MM.1S (cell line): ENCODE measurements around the gene H1-8.

ENCODE experiments used
- DNase-seq: peaks from one replicate; pipeline ENCODE4 v3.0.0-alpha.2; 2015
- H2AFZ ChIP-seq: fragments of 300-600 bp; sonication (generic); 2 replicates; pipeline ENCODE4 v1.6.0; 2016; ENCODE audit warnings: antibody characterized with exemption, low read length
- H3F3A ChIP-seq: fragments of 300-600 bp; sonication (generic); 2 replicates; pipeline ENCODE4 v1.6.1; 2016; ENCODE audit warnings: mild to moderate bottlenecking, antibody characterized with exemption, low read length, moderate library complexity, mixed read lengths; ENCODE audit not compliant: insufficient read depth
- H3K27ac ChIP-seq: fragments of 300-600 bp; sonication (generic); 2 replicates; pipeline ENCODE4 v1.5.1; 2016; ENCODE audit warnings: mild to moderate bottlenecking, low read length
- H3K27me3 ChIP-seq: fragments of 300-600 bp; sonication (generic); replicated peaks from 2 replicates; pipeline ENCODE4 v1.6.0; 2016; ENCODE audit warnings: low read length; ENCODE audit not compliant: insufficient read depth
- H3K36me3 ChIP-seq: fragments of 300-600 bp; sonication (generic); replicated peaks from 2 replicates; pipeline ENCODE4 v1.6.1; 2016; ENCODE audit warnings: mild to moderate bottlenecking, low read length, mixed read lengths; ENCODE audit not compliant: insufficient read depth
- H3K4me1 ChIP-seq: fragments of 300-600 bp; sonication (generic); 2 replicates; pipeline ENCODE4 v1.6.1; 2016; ENCODE audit warnings: low read length, mixed read lengths
- H3K4me2 ChIP-seq: fragments of 300-600 bp; sonication (generic); 2 replicates; pipeline ENCODE4 v1.6.0; 2016; ENCODE audit warnings: low read depth, low read length
- H3K4me3 ChIP-seq: fragments of 300-600 bp; sonication (generic); 2 replicates; pipeline ENCODE4 v1.5.1; 2016; ENCODE audit warnings: low read length, mixed read lengths
- H3K79me2 ChIP-seq: fragments of 300-600 bp; sonication (generic); 2 replicates; pipeline ENCODE4 v1.6.1; 2016; ENCODE audit warnings: mixed run types, low read length, mixed read lengths
- H3K9ac ChIP-seq: fragments of 300-600 bp; sonication (generic); 2 replicates; pipeline ENCODE4 v1.6.1; 2016; ENCODE audit warnings: low read length, mixed read lengths
- H3K9me2 ChIP-seq: fragments of 300-600 bp; sonication (generic); replicated peaks from 2 replicates; pipeline ENCODE4 v1.6.1; 2016; ENCODE audit warnings: mild to moderate bottlenecking, low read length, mixed read lengths; ENCODE audit not compliant: insufficient read depth
- H3K9me3 ChIP-seq: fragments of 300-600 bp; sonication (generic); replicated peaks from 2 replicates; pipeline ENCODE4 v1.6.1; 2016; ENCODE audit warnings: mild to moderate bottlenecking, low read length, mixed read lengths; ENCODE audit not compliant: insufficient read depth
- H4K20me1 ChIP-seq: fragments of 300-600 bp; sonication (generic); 2 replicates; pipeline ENCODE4 v1.6.1; 2016; ENCODE audit warnings: mild to moderate bottlenecking, low read length, moderate library complexity, mixed read lengths; ENCODE audit not compliant: insufficient read depth
- CTCF ChIP-seq: fragments of 300-600 bp; sonication (generic); IDR thresholded peaks from 2 replicates; pipeline ENCODE4 v1.5.1; 2016; ENCODE audit warnings: antibody characterized with exemption, low read length, mixed read lengths
- EZH2 ChIP-seq: fragments of 300-600 bp; sonication (generic); optimal IDR thresholded peaks from 2 replicates; pipeline ENCODE3; 2017; ENCODE audit warnings: low read depth, mild to moderate bottlenecking, antibody characterized with exemption, low read length, mixed read lengths
- EZH2phosphoT487 ChIP-seq: fragments of 300-600 bp; sonication (generic); IDR thresholded peaks from 2 replicates; pipeline ENCODE4 v1.6.1; 2018; ENCODE audit warnings: antibody characterized with exemption, low read length

H1-8 gene

GRCh38 chr3:129539206-129539605, 3.8 kb upstream of the H1-8 start:
- H3K9ac ChIP-seq = no peak overlapping the region
- no peak overlapping the region for H3K4me3 ChIP-seq
- H3K27me3 ChIP-seq = no peaks in the 10 kb centered on the region
- no peaks in the 10 kb centered on the region for H3K9me3 ChIP-seq
- no peak overlapping the region for H3K4me2 ChIP-seq
- H3K4me1 ChIP-seq = peaks cover 6% of the 10 kb centered on the region; the same call in 1 of the 2 replicates
- H2AFZ ChIP-seq = no peak overlapping the region
- no peaks in the 10 kb centered on the region for H3K79me2 ChIP-seq
- no peaks in the 10 kb centered on the region for H3K36me3 ChIP-seq
- no peak overlapping the region for H3K27ac ChIP-seq
- H3K9me2 ChIP-seq = no peaks in the 10 kb centered on the region
- H4K20me1 ChIP-seq = no peaks in the 10 kb centered on the region
- DNase-seq = no peak
- TF ChIP-seq EZH2phosphoT487 = no peak
- TF ChIP-seq EZH2 = no peak
- TF ChIP-seq CTCF = no peak
- H3F3A ChIP-seq = no peaks in the 10 kb centered on the region

- Histone ChIP-seq H3K9me3 (no peaks in the 10 kb centered on the region), H3K27me3 (no peaks in the 10 kb centered on the region), H3K9ac (no peak overlapping the region), H3K36me3 (no peaks in the 10 kb centered on the region), H3K9me2 (no peaks in the 10 kb centered on the region), H3F3A (no peaks in the 10 kb centered on the region), H3K4me2 (no peak overlapping the region), H3K27ac (no peak overlapping the region), H3K4me3 (no peak overlapping the region), H3K4me1 (peaks cover 6% of the 10 kb centered on the region; the same call in 1 of the 2 replicates), H4K20me1 (no peaks in the 10 kb centered on the region), H3K79me2 (no peaks in the 10 kb centered on the region), H2AFZ (no peak overlapping the region)
- no peak for TF ChIP-seq EZH2phosphoT487
- no peak for TF ChIP-seq EZH2
- no peak for TF ChIP-seq CTCF
- DNase-seq = no peak
Measured at GRCh38 chr3:129540776-129541516, 2.0 kb upstream of the H1-8 start.

GRCh38 chr3:129542747-129543146, 228 bp upstream of the H1-8 start:
- Histone ChIP-seq H3K9me3 (no peaks in the 10 kb centered on the region), H3K79me2 (no peaks in the 10 kb centered on the region), H2AFZ (no peak overlapping the region), H3K4me2 (no peak overlapping the region), H3K36me3 (no peaks in the 10 kb centered on the region), H4K20me1 (no peaks in the 10 kb centered on the region), H3K9me2 (no peaks in the 10 kb centered on the region), H3F3A (no peaks in the 10 kb centered on the region), H3K4me3 (no peak overlapping the region), H3K27ac (no peak overlapping the region), H3K4me1 (no peaks in the 10 kb centered on the region), H3K9ac (no peak overlapping the region), H3K27me3 (no peaks in the 10 kb centered on the region)
- TF ChIP-seq EZH2phosphoT487 (no peak), EZH2 (no peak), CTCF (no peak)
- no peak for DNase-seq
